HEK293T (cell line): ENCODE data around the gene RAMP3.

Experiments
- CTCF ChIA-PET: fragments of 350-600 bp; formaldehyde crosslinking; extraction: SDS; loops from one replicate; lab custom pipeline; 2021; ENCODE audit warnings: antibody characterized with exemption, inconsistent platforms; lab: Yijun Ruan, JAX
- POLR2A ChIA-PET: fragments of 350-600 bp; formaldehyde crosslinking; extraction: SDS; loops from one replicate; lab custom pipeline; 2020; ENCODE audit warnings: antibody characterized with exemption, inconsistent platforms; lab: Yijun Ruan, JAX
- DNase-seq: peaks from one replicate; pipeline ENCODE4 v3.0.0; 2012; ENCODE audit warnings: mixed read lengths; ENCODE audit errors: extremely low spot score
- ARNT ChIP-seq: fragments of 450-650 bp; IDR thresholded peaks from 2 replicates; pipeline ENCODE4 v1.6.1; 2017; ENCODE audit warnings: mild to moderate bottlenecking
- BHLHE40 ChIP-seq: fragments of 450-650 bp; IDR thresholded peaks from 2 replicates; pipeline ENCODE4 v1.6.1; 2016; ENCODE audit warnings: mild to moderate bottlenecking, moderate library complexity, borderline replicate concordance
- CTBP1 ChIP-seq: fragments of 450-650 bp; IDR thresholded peaks from 2 replicates; pipeline ENCODE4 v1.6.1; 2016; ENCODE audit warnings: borderline replicate concordance
- ELF4 ChIP-seq: fragments of 450-650 bp; IDR thresholded peaks from 2 replicates; pipeline ENCODE4 v1.6.1; 2017; ENCODE audit warnings: antibody characterized with exemption
- FOXA1 ChIP-seq: fragments of 450-650 bp; IDR thresholded peaks from 2 replicates; pipeline ENCODE4 v1.6.1; 2016; ENCODE audit warnings: mild to moderate bottlenecking
- FOXK2 ChIP-seq: fragments of 450-650 bp; IDR thresholded peaks from 2 replicates; pipeline ENCODE4 v1.6.1; 2016; ENCODE audit warnings: mild to moderate bottlenecking
- FOXM1 ChIP-seq: fragments of 450-650 bp; IDR thresholded peaks from 2 replicates; pipeline ENCODE4 v1.6.1; 2017; ENCODE audit warnings: mild to moderate bottlenecking, borderline replicate concordance
- HDGF ChIP-seq: fragments of 450-650 bp; IDR thresholded peaks from 2 replicates; pipeline ENCODE4 v1.6.1; 2017; ENCODE audit warnings: antibody characterized with exemption, borderline replicate concordance
- L3MBTL2 ChIP-seq: fragments of 450-650 bp; conservative IDR thresholded peaks from 2 replicates; pipeline ENCODE4 v1.6.1; 2016; ENCODE audit warnings: mild to moderate bottlenecking
- LEF1 ChIP-seq: fragments of 450-650 bp; IDR thresholded peaks from 2 replicates; pipeline ENCODE4 v1.6.1; 2017; ENCODE audit warnings: mild to moderate bottlenecking, borderline replicate concordance
- NFRKB ChIP-seq: fragments of 450-650 bp; IDR thresholded peaks from 2 replicates; pipeline ENCODE4 v1.6.1; 2016; ENCODE audit warnings: mild to moderate bottlenecking, moderate library complexity
- SP1 ChIP-seq: fragments of 450-650 bp; IDR thresholded peaks from 2 replicates; pipeline ENCODE4 v1.6.1; 2017
- SUZ12 ChIP-seq: fragments of 450-650 bp; IDR thresholded peaks from 2 replicates; pipeline ENCODE4 v1.6.1; 2016; ENCODE audit warnings: mild to moderate bottlenecking
- TARDBP ChIP-seq: fragments of 450-650 bp; IDR thresholded peaks from 2 replicates; pipeline ENCODE4 v1.6.1; 2016
- ZNF384 ChIP-seq: fragments of 450-650 bp; IDR thresholded peaks from 2 replicates; pipeline ENCODE4 v1.6.1; 2016
- TF ChIP-seq, protein P1 (sequence below): fragments of 450-650 bp; IDR thresholded peaks from 2 replicates; pipeline ENCODE4 v1.6.1; 2016

Gene RAMP3

DNA sequence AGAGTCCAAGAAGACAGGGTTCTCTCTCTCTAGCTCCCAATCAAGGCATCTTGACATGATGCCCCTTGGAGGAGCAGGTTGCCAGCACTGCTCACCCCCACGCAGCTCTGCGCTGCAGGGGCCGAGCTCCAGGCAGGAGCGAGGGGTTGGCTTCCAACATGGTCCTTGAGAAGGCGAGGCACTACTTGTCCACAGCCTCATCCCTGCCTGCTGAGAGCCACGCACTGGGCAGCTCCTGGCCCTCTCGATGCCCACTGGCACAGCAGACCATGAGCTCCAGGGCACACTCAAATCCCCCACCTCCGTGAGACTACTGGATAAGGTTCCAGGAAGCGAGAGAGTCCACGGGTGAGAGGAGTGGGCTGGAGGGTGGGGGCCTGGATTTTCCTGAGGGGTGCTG is 31.1 kb downstream of the RAMP3 start:
- no peak for DNase-seq
- ChIA-PET POLR2A (no interaction called here), CTCF (interaction anchor here (1.1 kb wide), 1 partner anchor 9 kb away, joined by 4 read pairs; no protein-coding TSS in a partner anchor)
- TF ChIP-seq TARDBP (no peak), SP1 (no peak), CTBP1 (no peak), FOXK2 (no peak), FOXA1 (no peak), HDGF (no peak), LEF1 (no peak), FOXM1 (no peak), ARNT (no peak), NFRKB (no peak), L3MBTL2 (no peak), ZNF384 (no peak), SUZ12 (no peak), BHLHE40 (no peak), ELF4 (no peak)
- TF ChIP-seq, protein P1, sequence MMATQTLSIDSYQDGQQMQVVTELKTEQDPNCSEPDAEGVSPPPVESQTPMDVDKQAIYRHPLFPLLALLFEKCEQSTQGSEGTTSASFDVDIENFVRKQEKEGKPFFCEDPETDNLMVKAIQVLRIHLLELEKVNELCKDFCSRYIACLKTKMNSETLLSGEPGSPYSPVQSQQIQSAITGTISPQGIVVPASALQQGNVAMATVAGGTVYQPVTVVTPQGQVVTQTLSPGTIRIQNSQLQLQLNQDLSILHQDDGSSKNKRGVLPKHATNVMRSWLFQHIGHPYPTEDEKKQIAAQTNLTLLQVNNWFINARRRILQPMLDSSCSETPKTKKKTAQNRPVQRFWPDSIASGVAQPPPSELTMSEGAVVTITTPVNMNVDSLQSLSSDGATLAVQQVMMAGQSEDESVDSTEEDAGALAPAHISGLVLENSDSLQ: no peak

DNA sequence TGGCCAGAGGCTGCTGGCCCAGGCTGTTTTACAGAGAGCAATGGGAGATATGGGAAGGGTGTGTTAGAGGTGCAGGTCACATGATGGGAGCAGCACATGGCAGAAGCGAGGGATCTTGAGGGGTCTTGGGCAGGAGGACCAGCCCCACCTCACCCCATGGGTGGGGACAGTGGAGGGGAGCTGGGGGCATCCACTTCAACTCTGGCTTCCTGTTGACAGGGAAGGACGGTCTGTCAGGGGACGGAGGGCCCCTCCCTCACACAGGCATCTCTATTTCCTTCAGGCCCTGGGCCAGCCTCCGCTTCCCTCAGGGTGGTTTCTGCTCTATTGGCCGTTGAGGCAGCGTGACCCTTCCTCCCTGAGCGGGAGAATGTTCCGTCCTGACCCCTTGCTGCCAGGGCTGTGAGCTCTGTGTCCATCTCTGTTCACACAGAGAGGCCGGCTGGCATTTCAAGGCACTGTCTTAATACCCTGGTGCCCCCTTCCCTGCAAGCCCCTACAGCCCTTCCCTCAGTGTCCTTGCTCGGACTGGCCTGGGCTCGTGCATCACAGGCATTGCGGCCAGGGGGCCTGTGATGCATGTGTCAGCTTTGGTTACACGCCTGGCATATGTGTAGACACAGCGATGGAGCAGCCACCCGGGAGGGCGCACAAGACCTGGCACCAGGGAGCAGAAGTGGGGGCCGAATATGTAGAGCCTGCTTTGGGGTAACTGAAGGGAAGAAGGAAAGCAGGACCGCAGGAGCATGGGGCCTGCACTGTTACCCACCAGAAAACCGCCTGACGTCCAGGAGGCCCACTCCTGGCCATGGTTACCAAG is 31.8 kb downstream of the RAMP3 start:
- TF ChIP-seq FOXA1: no peak
- no peak for TF ChIP-seq SP1
- TF ChIP-seq, protein P1: no peak
- DNase-seq: no peak
- ChIA-PET CTCF (interaction anchor here (1.1 kb wide), 1 partner anchor 10 kb away, joined by 4 read pairs; no protein-coding TSS in a partner anchor), POLR2A (no interaction called here)

DNA sequence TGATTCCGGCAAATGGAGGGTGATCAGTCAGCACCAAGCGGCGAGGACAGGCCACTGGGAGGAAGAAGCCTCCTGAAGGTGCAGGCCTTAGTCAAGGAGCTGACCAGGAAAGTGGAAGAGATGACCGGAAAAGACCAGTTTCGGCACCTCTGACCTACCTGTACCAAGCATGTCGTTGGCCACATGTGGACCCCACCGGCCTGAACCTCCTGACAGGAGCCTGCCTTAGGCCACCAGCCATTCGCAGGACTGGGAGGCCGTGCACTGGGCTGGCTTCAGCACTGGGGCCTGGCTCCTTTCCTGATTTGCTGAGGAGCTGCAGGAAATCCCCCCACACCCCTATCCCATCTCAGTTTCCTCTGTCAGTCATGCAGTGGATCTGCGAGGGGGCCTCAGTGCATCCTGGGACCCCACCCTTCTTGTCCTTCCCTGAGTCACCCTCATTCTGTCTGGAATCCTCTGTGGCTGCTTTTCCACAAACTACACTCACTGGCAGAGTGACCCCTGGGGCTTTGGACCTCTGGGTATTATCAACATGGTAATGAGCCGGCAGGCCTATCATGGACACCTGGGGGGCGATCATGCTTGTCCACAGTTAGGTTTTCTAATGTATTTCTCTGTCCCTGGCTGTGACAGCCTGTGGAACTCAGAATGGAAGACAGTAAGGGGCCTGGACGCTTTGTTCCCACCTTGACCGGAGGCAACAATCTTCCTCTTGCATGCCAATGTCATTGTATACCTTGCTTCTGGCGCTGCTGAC is 33.0 kb downstream of the RAMP3 start:
- no peak for DNase-seq
- ChIA-PET POLR2A (no interaction called here), CTCF (no interaction called here)
- no peak for TF ChIP-seq CTBP1
- no peak for TF ChIP-seq SUZ12
- TF ChIP-seq, protein P1: no peak
- TF ChIP-seq FOXK2: no peak

DNA sequence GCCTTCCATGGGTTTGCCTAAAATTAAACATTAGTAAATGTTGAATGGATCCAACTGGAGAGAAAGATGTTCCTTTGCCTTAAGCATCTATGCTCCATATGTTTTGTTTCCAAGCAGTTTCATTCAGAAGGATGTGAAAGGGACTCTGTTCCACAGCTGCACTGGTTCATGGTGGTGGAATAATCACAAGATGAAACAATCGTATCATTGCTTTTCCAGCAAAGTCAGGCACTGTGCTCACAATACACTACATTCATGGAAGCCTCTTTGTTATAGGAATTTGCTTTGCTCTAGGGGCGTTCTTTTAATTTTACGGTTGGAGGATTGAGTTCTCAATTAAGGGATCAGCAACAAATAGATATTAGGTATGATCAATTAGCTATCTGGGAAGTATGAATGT is 33.8 kb downstream of the RAMP3 start:
- no peak for DNase-seq
- ChIA-PET POLR2A (no interaction called here), CTCF (no interaction called here)
- TF ChIP-seq TARDBP (no peak), NFRKB (no peak), SP1 (no peak)

DNA sequence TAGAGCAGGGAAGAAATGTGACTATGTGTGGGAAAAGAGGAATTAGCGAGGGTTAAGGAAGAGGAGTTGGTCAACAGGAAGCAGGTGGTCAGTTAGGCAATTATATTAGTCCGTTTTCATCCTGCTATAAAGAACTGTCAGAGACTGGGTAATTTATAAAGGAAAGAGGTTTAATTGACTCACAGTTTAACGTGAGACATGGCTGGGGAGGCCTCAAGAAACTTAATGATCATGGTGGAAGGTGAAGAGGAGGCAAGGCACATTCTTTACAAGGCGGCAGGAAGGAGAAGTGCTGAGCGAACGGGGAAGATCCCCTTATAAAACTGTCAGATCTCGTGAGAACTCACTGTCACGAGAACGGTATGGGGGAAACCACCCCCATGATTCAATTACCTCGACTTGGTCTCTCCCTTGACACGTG is 35.0 kb downstream of the RAMP3 start:
- TF ChIP-seq FOXM1: no peak
- POLR2A ChIA-PET: no interaction called here
- CTCF ChIA-PET: no interaction called here
- no peak for DNase-seq

DNA sequence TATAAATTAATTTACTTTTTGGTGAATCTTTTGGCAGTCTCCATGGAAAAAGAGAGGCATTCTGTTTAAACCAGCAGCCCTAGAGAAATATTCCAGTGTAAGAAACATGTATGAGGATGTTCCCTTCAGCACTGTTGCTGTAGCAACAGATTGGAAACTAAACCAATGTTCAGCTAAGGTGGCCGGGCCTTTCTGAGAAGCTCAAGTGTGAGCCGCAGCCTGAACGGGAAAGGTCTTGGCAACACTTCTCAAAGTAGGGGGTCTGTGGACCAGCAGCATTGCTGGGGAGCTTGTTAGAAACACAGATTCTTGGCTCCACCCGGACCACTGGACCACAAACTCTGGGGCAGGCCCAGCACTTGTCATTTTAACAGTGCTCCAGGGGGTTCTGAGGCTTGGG is 36.2 kb downstream of the RAMP3 start:
- POLR2A ChIA-PET: no interaction called here
- no peak for DNase-seq
- TF ChIP-seq NFRKB (no peak), FOXM1 (no peak)
- CTCF ChIA-PET: no interaction called here

DNA sequence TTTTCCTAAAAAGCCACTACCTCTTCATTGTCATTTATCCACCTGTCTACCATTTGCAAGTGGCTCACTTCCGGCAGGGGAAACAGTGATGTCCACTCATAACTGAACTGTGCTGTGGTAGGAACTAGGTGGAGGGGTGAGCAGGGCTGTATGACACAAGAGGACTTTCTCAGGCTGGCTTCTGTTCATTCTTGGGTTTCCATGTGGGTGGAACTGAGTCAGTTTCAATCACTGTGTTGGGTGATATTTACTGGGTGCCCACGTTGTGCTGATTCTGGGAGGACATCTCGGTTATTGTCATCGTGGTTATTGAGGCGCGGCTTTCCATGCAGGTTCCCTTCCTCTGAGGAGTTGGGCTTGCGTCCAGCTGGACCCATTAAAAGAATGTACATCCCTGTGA is 38.8 kb downstream of the RAMP3 start:
- no peak for DNase-seq
- ChIA-PET CTCF (no interaction called here), POLR2A (no interaction called here)
- TF ChIP-seq FOXA1 (no peak), FOXK2 (no peak), NFRKB (no peak), ELF4 (no peak), LEF1 (no peak), CTBP1 (no peak), ZNF384 (no peak), SP1 (no peak), FOXM1 (no peak), HDGF (no peak), SUZ12 (no peak), ARNT (no peak), L3MBTL2 (no peak)
- TF ChIP-seq, protein P1: no peak
